ENCODE results near the gene DYSF. TPM values are rescaled to one million over a fixed set of nuclear protein-coding genes. Genes with fewer than 3 reads are reported as not detected.

The DYSF gene
- total RNA-seq, 1 experiment from 2014 or later: 2.2 TPM

DNA sequence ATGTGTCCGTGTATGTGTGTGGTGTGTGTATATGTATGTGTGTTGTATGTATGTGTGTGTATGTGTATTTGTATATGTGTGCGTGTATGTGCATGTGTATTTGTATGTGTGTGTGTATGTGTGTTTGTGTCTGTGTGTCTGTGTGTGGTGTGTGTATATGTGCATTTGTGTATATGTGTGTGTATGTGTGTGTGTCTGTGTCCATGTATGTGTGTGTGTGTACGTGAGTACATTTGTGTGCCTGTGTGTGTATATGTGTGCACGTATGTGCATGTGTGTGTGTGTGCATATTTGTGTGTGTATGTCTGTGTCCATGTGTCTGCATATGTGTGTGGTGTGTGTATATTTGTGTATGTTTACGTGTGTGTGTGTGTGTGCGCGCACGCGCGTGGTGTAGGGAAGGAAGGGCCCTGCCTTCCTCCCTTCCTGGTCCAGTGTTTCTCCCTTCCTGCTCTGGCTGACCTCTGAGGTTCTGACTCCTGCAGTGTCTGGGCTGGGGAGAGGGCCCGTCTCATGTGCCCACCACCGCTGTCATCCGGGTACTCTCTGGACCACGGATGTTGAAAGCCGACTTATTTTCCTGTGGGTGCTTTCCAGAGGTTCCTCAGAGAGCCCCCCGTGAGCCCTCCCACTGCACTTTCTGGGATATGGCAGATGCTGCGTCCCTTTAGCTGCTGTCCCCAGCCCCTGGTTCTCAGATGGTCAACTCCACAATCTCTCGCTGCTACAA lies 209.5 kb downstream of the DYSF start:
- no peak overlapping the region for H3K4me3 Mint-ChIP-seq (ENCODE audit: unreplicated experiment)
- H3K36me3 Mint-ChIP-seq (ENCODE audit: insufficient read depth, unreplicated experiment): no peaks in the 10 kb centered on the region
- H3K4me1 Mint-ChIP-seq (ENCODE audit: low read depth, unreplicated experiment): no peaks in the 10 kb centered on the region
- H3K36me3 ChIP-seq (ENCODE audit: control insufficient read depth, insufficient read depth, low read length): no peaks in the 10 kb centered on the region
- H3K4me1 ChIP-seq: no peaks in the 10 kb centered on the region
- no peak for DNase-seq
- TF ChIP-seq, protein P1, sequence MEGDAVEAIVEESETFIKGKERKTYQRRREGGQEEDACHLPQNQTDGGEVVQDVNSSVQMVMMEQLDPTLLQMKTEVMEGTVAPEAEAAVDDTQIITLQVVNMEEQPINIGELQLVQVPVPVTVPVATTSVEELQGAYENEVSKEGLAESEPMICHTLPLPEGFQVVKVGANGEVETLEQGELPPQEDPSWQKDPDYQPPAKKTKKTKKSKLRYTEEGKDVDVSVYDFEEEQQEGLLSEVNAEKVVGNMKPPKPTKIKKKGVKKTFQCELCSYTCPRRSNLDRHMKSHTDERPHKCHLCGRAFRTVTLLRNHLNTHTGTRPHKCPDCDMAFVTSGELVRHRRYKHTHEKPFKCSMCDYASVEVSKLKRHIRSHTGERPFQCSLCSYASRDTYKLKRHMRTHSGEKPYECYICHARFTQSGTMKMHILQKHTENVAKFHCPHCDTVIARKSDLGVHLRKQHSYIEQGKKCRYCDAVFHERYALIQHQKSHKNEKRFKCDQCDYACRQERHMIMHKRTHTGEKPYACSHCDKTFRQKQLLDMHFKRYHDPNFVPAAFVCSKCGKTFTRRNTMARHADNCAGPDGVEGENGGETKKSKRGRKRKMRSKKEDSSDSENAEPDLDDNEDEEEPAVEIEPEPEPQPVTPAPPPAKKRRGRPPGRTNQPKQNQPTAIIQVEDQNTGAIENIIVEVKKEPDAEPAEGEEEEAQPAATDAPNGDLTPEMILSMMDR (IDR thresholded peaks at IDR 0.05; ENCODE audit: insufficient read depth in 1 of 2, low read depth in 1 of 2, low read length in 1 of 2, severe bottlenecking in 1 of 2, unreplicated experiment in 1 of 2): no peak
- peaks cover 14% of the 10 kb centered on the region for H3K9me3 ChIP-seq
- peaks cover 17% of the 10 kb centered on the region for H3K9me3 Mint-ChIP-seq (ENCODE audit: unreplicated experiment)
- H3K27ac Mint-ChIP-seq (ENCODE audit: unreplicated experiment): no peak overlapping the region
- no TSS peak for BruUV-seq (replicated peaks)
- no peak overlapping the region for H3K4me3 ChIP-seq (ENCODE audit: low read depth, low read length)
- ChIA-PET CTCF (no interaction called here), POLR2A (no interaction called here)
- no peaks in the 10 kb centered on the region for H3K27me3 ChIP-seq (replicated peaks; ENCODE audit: control insufficient read depth, insufficient read depth, low read length)
- intact Hi-C loops (cut with micrococcal nuclease; ENCODE audit: unreplicated experiment): no loop called here
- no peaks in the 10 kb centered on the region for H3K27me3 Mint-ChIP-seq (ENCODE audit: insufficient read depth, unreplicated experiment)

DNA sequence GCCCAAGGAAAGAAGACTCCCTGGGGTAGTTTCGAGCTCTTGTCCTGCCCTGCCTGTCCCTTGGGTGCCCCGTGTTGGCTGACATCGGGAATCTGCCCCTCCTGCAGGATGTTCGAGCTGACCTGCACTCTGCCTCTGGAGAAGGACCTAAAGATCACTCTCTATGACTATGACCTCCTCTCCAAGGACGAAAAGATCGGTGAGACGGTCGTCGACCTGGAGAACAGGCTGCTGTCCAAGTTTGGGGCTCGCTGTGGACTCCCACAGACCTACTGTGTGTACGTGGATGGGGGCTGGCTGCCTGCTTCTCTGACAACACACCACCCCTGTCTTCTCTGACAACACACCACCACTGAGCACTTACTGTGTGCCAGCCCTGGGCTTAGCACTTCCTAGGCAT lies 210.8 kb downstream of the DYSF start:
- Mint-ChIP-seq H3K9me3 (ENCODE audit: unreplicated experiment) (peaks cover 5% of the 10 kb centered on the region), H3K36me3 (ENCODE audit: insufficient read depth, unreplicated experiment) (no peaks in the 10 kb centered on the region), H3K27ac (ENCODE audit: unreplicated experiment) (no peak overlapping the region), H3K4me1 (ENCODE audit: low read depth, unreplicated experiment) (no peaks in the 10 kb centered on the region), H3K4me3 (ENCODE audit: unreplicated experiment) (no peak overlapping the region), H3K27me3 (ENCODE audit: insufficient read depth, unreplicated experiment) (no peaks in the 10 kb centered on the region)
- ChIA-PET CTCF (no interaction called here), POLR2A (no interaction called here)
- no TSS peak for BruUV-seq (replicated peaks)
- Histone ChIP-seq H3K27me3 (replicated peaks; ENCODE audit: control insufficient read depth, insufficient read depth, low read length) (no peaks in the 10 kb centered on the region), H3K36me3 (ENCODE audit: control insufficient read depth, insufficient read depth, low read length) (no peaks in the 10 kb centered on the region), H3K9me3 (peaks cover under 1% of the 10 kb centered on the region; the same call in 1 of the 2 replicates), H3K4me1 (no peaks in the 10 kb centered on the region), H3K4me3 (ENCODE audit: low read depth, low read length) (no peak overlapping the region)
- no peak for DNase-seq
- TF ChIP-seq, protein P1 (IDR thresholded peaks at IDR 0.05; ENCODE audit: insufficient read depth in 1 of 2, low read depth in 1 of 2, low read length in 1 of 2, severe bottlenecking in 1 of 2, unreplicated experiment in 1 of 2): no peak
- intact Hi-C loops (cut with micrococcal nuclease; ENCODE audit: unreplicated experiment): no loop called here

DNA sequence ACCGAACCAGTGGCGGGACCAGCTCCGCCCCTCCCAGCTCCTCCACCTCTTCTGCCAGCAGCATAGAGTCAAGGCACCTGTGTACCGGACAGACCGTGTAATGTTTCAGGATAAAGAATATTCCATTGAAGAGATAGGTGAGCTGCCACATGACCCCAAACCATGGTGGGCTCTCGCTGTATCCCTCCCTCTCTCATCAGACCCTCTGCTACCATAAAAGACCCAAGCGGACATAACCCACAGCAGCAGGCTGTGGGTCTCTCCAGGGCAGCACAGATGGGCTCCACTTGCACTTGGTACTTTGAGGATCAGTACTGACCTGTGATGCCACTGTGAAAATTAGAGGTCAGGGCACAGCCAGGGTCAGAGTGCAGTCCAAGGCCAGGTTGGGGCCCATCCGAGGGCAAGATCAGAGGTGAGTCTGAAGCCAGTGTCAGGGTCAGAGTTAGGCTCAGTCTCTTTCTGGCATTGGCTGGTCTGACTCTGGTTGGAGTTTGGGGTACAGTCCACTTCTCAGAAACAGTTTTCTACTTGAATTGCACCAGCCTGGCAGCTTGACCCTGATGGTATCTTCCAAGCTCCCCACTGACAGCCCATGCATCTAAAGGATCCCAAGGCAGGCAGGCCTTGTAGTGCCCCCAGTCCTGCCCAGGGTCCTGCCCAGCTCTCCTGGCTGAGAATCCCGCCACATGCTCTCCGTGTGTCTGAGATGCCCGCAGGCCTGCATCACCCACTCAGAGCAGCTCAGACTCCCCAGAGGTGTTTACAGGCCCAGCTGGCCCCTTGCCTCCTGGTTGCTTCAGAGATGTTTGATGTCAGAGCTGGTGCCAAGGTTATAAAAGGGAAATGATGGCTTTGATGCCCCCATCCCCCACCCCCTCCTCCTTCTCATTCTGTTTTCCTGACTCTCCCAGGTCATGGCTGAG lies 212.1 kb downstream of the DYSF start:
- Mint-ChIP-seq H3K36me3 (ENCODE audit: insufficient read depth, unreplicated experiment) (no peaks in the 10 kb centered on the region), H3K9me3 (ENCODE audit: unreplicated experiment) (no peaks in the 10 kb centered on the region), H3K4me1 (ENCODE audit: low read depth, unreplicated experiment) (no peaks in the 10 kb centered on the region), H3K4me3 (ENCODE audit: unreplicated experiment) (no peak overlapping the region), H3K27me3 (ENCODE audit: insufficient read depth, unreplicated experiment) (no peaks in the 10 kb centered on the region), H3K27ac (ENCODE audit: unreplicated experiment) (no peak overlapping the region)
- Histone ChIP-seq H3K27me3 (replicated peaks; ENCODE audit: control insufficient read depth, insufficient read depth, low read length) (no peaks in the 10 kb centered on the region), H3K4me1 (no peaks in the 10 kb centered on the region), H3K9me3 (no peaks in the 10 kb centered on the region), H3K36me3 (ENCODE audit: control insufficient read depth, insufficient read depth, low read length) (no peaks in the 10 kb centered on the region), H3K4me3 (ENCODE audit: low read depth, low read length) (no peak overlapping the region)
- intact Hi-C loops (cut with micrococcal nuclease; ENCODE audit: unreplicated experiment): no loop called here
- TF ChIP-seq, protein P1 (IDR thresholded peaks at IDR 0.05; ENCODE audit: insufficient read depth in 1 of 2, low read depth in 1 of 2, low read length in 1 of 2, severe bottlenecking in 1 of 2, unreplicated experiment in 1 of 2): no peak
- BruUV-seq (replicated peaks): no TSS peak
- ChIA-PET CTCF (no interaction called here), POLR2A (no interaction called here)
- no peak for DNase-seq

Data from Caco-2 (cell line).